Measurements from ENCODE around the gene SLC6A19.

Gene SLC6A19

GRCh38 chr5:1215320-1216096 lies 14.1 kb downstream of the SLC6A19 start:
- Histone ChIP-seq H3K4me3 (ENCODE audit: low read length) (no peak overlapping the region), H3K36me3 (ENCODE audit: insufficient read depth, low read length) (no peaks in the 10 kb centered on the region), H3K9ac (ENCODE audit: low read depth, low read length) (no peak overlapping the region), H3K4me1 (ENCODE audit: control insufficient read depth, insufficient read depth, low read length) (no peaks in the 10 kb centered on the region), H3K4me2 (ENCODE audit: low read length) (no peak overlapping the region), H3K9me3 (replicated peaks; ENCODE audit: low read length) (peaks cover 4% of the 10 kb centered on the region), H3K27me3 (ENCODE audit: control insufficient read depth, insufficient read depth, low read length) (no peaks in the 10 kb centered on the region)

- Histone ChIP-seq H3K4me2 (ENCODE audit: low read length) (no peak overlapping the region), H3K9ac (ENCODE audit: low read depth, low read length) (no peak overlapping the region), H3K4me3 (ENCODE audit: low read length) (no peak overlapping the region), H3K36me3 (ENCODE audit: insufficient read depth, low read length) (no peaks in the 10 kb centered on the region), H3K9me3 (replicated peaks; ENCODE audit: low read length) (peaks cover 4% of the 10 kb centered on the region), H3K4me1 (ENCODE audit: control insufficient read depth, insufficient read depth, low read length) (no peaks in the 10 kb centered on the region), H3K27me3 (ENCODE audit: control insufficient read depth, insufficient read depth, low read length) (no peaks in the 10 kb centered on the region)
Measured at GRCh38 chr5:1216211-1216917, 15.0 kb downstream of the SLC6A19 start.

- Histone ChIP-seq H3K4me1 (ENCODE audit: control insufficient read depth, insufficient read depth, low read length) (no peaks in the 10 kb centered on the region), H3K9ac (ENCODE audit: low read depth, low read length) (no peak overlapping the region), H3K36me3 (ENCODE audit: insufficient read depth, low read length) (no peaks in the 10 kb centered on the region), H3K4me2 (ENCODE audit: low read length) (no peak overlapping the region), H3K4me3 (ENCODE audit: low read length) (no peak overlapping the region), H3K9me3 (replicated peaks; ENCODE audit: low read length) (peaks cover 4% of the 10 kb centered on the region), H3K27me3 (ENCODE audit: control insufficient read depth, insufficient read depth, low read length) (no peaks in the 10 kb centered on the region)
Measured at GRCh38 chr5:1216918-1217295, 15.5 kb downstream of the SLC6A19 start.

DNA sequence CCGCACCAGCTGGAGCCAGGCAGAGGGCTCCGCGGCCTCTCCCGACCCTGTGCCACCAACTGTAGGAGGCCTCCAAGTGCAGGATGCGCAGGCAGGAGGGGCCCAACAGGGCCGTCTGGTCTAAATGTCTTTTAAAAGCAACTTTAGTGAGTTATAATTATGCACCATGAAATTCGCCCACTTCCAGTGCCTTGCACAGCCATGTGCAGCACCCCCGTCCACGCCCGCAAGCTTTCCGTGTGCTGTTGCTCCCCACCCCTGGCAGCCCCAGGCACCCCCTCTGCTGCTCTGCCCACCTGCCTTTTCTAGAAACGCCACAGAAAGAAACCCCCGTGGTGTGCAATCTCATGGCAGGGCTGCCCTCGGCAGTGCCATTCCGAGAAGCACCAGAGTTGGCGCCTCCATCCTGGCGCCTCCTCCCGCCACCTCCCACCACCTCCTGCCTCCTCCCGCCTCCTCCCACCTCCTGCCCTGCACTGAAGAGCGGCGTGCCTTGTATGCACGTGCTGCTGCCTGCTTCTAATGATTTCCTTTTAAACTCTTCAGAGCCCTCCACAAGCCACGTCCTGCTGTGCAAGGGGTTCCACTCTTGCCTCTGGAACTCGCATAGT lies 16.3 kb downstream of the SLC6A19 start:
- Histone ChIP-seq H3K9me3 (replicated peaks; ENCODE audit: low read length) (peaks cover 4% of the 10 kb centered on the region), H3K9ac (ENCODE audit: low read depth, low read length) (no peak overlapping the region), H3K27me3 (ENCODE audit: control insufficient read depth, insufficient read depth, low read length) (no peaks in the 10 kb centered on the region), H3K4me1 (ENCODE audit: control insufficient read depth, insufficient read depth, low read length) (no peaks in the 10 kb centered on the region), H3K4me2 (ENCODE audit: low read length) (no peak overlapping the region), H3K4me3 (ENCODE audit: low read length) (no peak overlapping the region), H3K36me3 (ENCODE audit: insufficient read depth, low read length) (no peaks in the 10 kb centered on the region)

GRCh38 chr5:1218351-1219080 lies 17.1 kb downstream of the SLC6A19 start:
- no peak overlapping the region for H3K4me3 ChIP-seq (ENCODE audit: low read length)
- H3K36me3 ChIP-seq (ENCODE audit: insufficient read depth, low read length), result no peaks in the 10 kb centered on the region

DNA sequence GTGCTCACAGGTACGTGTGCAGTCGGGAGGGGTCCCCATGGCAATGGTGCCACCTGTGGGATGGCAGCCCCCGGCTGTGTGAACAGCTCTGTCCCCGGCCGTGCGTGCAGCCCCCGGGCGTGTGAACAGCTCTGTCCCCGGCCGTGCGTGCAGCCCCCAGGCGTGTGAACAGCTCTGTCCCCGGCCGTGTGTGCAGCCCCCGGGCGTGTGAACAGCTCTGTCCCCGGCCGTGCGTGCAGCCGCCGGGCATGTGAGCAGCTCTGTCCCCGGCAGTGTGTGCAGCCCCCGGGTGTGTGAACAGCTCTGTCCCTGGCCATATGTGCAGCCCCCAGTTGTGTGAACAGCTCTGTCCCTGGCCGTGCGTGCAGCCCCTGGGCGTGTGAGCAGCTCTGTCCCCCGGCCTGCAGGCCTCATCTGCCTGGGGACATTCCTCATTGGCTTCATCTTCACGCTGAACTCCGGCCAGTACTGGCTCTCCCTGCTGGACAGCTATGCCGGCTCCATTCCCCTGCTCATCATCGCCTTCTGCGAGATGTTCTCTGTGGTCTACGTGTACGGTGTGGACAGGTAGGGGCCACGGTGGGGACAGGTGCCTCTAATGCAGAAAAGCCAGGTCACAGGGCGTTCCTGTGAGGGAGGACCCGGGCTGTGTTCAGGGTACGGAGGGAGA lies 17.8 kb downstream of the SLC6A19 start:
- Histone ChIP-seq H3K9ac (ENCODE audit: low read depth, low read length) (no peak overlapping the region), H3K27me3 (ENCODE audit: control insufficient read depth, insufficient read depth, low read length) (no peaks in the 10 kb centered on the region), H3K4me2 (ENCODE audit: low read length) (no peak overlapping the region), H3K4me3 (ENCODE audit: low read length) (no peak overlapping the region), H3K9me3 (replicated peaks; ENCODE audit: low read length) (peaks cover 4% of the 10 kb centered on the region), H3K4me1 (ENCODE audit: control insufficient read depth, insufficient read depth, low read length) (no peaks in the 10 kb centered on the region), H3K36me3 (ENCODE audit: insufficient read depth, low read length) (no peaks in the 10 kb centered on the region)

More at GRCh38 chr5:1218351-1219080, 17.1 kb downstream of the SLC6A19 start:
- H3K27me3 ChIP-seq (ENCODE audit: control insufficient read depth, insufficient read depth, low read length), result no peaks in the 10 kb centered on the region
- H3K4me2 ChIP-seq (ENCODE audit: low read length), result no peak overlapping the region
- H3K9ac ChIP-seq (ENCODE audit: low read depth, low read length), result no peak overlapping the region
- peaks cover 4% of the 10 kb centered on the region for H3K9me3 ChIP-seq (replicated peaks; ENCODE audit: low read length)
- H3K4me1 ChIP-seq (ENCODE audit: control insufficient read depth, insufficient read depth, low read length), result no peaks in the 10 kb centered on the region

GRCh38 chr5:1219768-1220100 lies 18.3 kb downstream of the SLC6A19 start:
- H3K9me3 ChIP-seq (replicated peaks; ENCODE audit: low read length), result peaks cover 4% of the 10 kb centered on the region
- H3K36me3 ChIP-seq (ENCODE audit: insufficient read depth, low read length), result no peaks in the 10 kb centered on the region
- H3K4me2 ChIP-seq (ENCODE audit: low read length), result no peak overlapping the region
- no peak overlapping the region for H3K4me3 ChIP-seq (ENCODE audit: low read length)
- H3K4me1 ChIP-seq (ENCODE audit: control insufficient read depth, insufficient read depth, low read length), result no peaks in the 10 kb centered on the region
- H3K9ac ChIP-seq (ENCODE audit: low read depth, low read length), result no peak overlapping the region
- no peaks in the 10 kb centered on the region for H3K27me3 ChIP-seq (ENCODE audit: control insufficient read depth, insufficient read depth, low read length)

DNA sequence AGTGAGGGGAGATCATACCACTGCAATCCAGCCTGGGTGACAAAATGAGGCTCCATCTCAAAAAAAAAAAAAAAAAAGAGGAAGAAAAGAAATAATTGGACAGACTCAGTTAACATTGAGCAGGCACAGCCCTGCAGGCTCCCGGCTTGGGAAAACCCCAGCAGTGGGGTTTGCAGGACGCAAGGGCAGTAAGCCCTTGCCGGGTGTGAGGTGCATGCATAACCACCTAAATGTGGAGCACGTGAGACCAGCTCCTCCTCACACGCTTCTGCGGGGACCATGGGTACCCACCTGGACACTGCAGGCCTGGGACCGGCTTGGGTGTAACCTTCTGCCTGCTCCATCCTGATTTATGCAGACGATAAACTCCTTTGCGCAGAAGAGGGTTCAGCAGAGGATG lies 19.0 kb downstream of the SLC6A19 start:
- Histone ChIP-seq H3K9me3 (replicated peaks; ENCODE audit: low read length) (peaks cover 4% of the 10 kb centered on the region), H3K27me3 (ENCODE audit: control insufficient read depth, insufficient read depth, low read length) (no peaks in the 10 kb centered on the region), H3K4me3 (ENCODE audit: low read length) (no peak overlapping the region), H3K4me1 (ENCODE audit: control insufficient read depth, insufficient read depth, low read length) (no peaks in the 10 kb centered on the region), H3K9ac (ENCODE audit: low read depth, low read length) (no peak overlapping the region), H3K4me2 (ENCODE audit: low read length) (no peak overlapping the region), H3K36me3 (ENCODE audit: insufficient read depth, low read length) (no peaks in the 10 kb centered on the region)

GRCh38 chr5:1220831-1221230 lies 19.4 kb downstream of the SLC6A19 start:
- no peak overlapping the region for H3K9ac ChIP-seq (ENCODE audit: low read depth, low read length)
- H3K4me1 ChIP-seq (ENCODE audit: control insufficient read depth, insufficient read depth, low read length), result no peaks in the 10 kb centered on the region
- no peaks in the 10 kb centered on the region for H3K27me3 ChIP-seq (ENCODE audit: control insufficient read depth, insufficient read depth, low read length)
- H3K36me3 ChIP-seq (ENCODE audit: insufficient read depth, low read length), result no peaks in the 10 kb centered on the region
- no peak overlapping the region for H3K4me2 ChIP-seq (ENCODE audit: low read length)
- peaks cover 2% of the 10 kb centered on the region for H3K9me3 ChIP-seq (replicated peaks; ENCODE audit: low read length)
- H3K4me3 ChIP-seq (ENCODE audit: low read length), result no peak overlapping the region

GRCh38 chr5:1221721-1222120 lies 20.3 kb downstream of the SLC6A19 start:
- Histone ChIP-seq H3K27me3 (ENCODE audit: control insufficient read depth, insufficient read depth, low read length) (no peaks in the 10 kb centered on the region), H3K36me3 (ENCODE audit: insufficient read depth, low read length) (no peaks in the 10 kb centered on the region), H3K4me1 (ENCODE audit: control insufficient read depth, insufficient read depth, low read length) (no peaks in the 10 kb centered on the region), H3K9me3 (replicated peaks; ENCODE audit: low read length) (no peaks in the 10 kb centered on the region), H3K9ac (ENCODE audit: low read depth, low read length) (no peak overlapping the region), H3K4me2 (ENCODE audit: low read length) (no peak overlapping the region), H3K4me3 (ENCODE audit: low read length) (no peak overlapping the region)

- no peak overlapping the region for H3K4me3 ChIP-seq (ENCODE audit: low read length)
- H3K4me1 ChIP-seq (ENCODE audit: control insufficient read depth, insufficient read depth, low read length), result no peaks in the 10 kb centered on the region
- H3K9ac ChIP-seq (ENCODE audit: low read depth, low read length), result no peak overlapping the region
- H3K9me3 ChIP-seq (replicated peaks; ENCODE audit: low read length), result no peaks in the 10 kb centered on the region
- no peak overlapping the region for H3K4me2 ChIP-seq (ENCODE audit: low read length)
- H3K36me3 ChIP-seq (ENCODE audit: insufficient read depth, low read length), result no peaks in the 10 kb centered on the region
- no peaks in the 10 kb centered on the region for H3K27me3 ChIP-seq (ENCODE audit: control insufficient read depth, insufficient read depth, low read length)
Measured at GRCh38 chr5:1222147-1222546, 20.8 kb downstream of the SLC6A19 start.

All from skeletal muscle satellite cell (primary cell).